ENCODE measurements around the gene CELA2B. TPM values are rescaled to one million over a fixed set of nuclear protein-coding genes. Genes with fewer than 3 reads are reported as not detected.

The CELA2B gene
- total and polyA plus RNA-seq, 2 of the 8 experiments (the other 6 are each of a cell fraction or from before 2014, with no cell fraction given), result not detected

DNA sequence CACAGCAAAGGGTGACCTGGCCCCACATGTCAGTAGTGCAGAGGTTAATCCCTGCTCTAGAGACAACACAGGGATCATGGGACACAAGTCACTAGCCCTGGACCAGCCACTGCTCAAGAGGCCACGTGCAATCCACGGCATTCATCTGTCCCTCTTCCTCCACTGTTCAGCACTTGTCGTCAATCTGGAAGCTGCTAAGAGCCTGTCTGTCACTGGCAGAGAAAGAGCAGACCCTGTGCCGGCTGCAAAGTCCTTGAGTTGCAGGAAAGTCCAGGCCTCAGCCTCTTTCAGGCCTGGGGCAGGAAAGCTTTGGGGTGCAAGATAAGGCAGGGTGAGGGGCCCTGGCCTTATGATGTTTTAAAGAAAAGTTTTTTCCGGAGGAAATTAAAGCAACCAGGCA lies 16.7 kb downstream of the CELA2B start:
- no peak overlapping the region; the same call in 1 of the 2 replicates for H4K8ac ChIP-seq (ENCODE audit: extremely low read depth, insufficient read depth, low read length)
- no peaks in the 10 kb centered on the region for H4K20me1 ChIP-seq (replicated peaks in 1 of 2; ENCODE audit: control insufficient read depth in 1 of 2, insufficient read depth in 2 of 2, low read length in 2 of 2)
- POLR2A ChIA-PET (ENCODE audit: partially characterized antibody), result no interaction called here
- 89% methylated on average over 5 of the region's 5 CpGs; no CpG with 5 or more reads in 1 of the 2 experiments for WGBS, 2 experiments (ENCODE audit: extremely low coverage in 1 of 2, insufficient coverage in 1 of 2, insufficient read length in 1 of 2, insufficient replicate concordance in 2 of 2, low coverage in 1 of 2, low lambda C conversion rate in 2 of 2, missing lambda C conversion rate in 1 of 2)
- H3K79me1 ChIP-seq (ENCODE audit: low read depth, low read length), result no peaks in the 10 kb centered on the region
- no peaks in the 10 kb centered on the region for H3K23me2 ChIP-seq (ENCODE audit: low read depth, low read length)
- no peak overlapping the region for H3K4me2 ChIP-seq (ENCODE audit: insufficient read depth in 1 of 2, low read depth in 2 of 2, low read length in 2 of 2)
- H3K9ac ChIP-seq (replicated peaks in 1 of 4; ENCODE audit: extremely low read depth in 1 of 4, low read depth in 3 of 4, low read length in 3 of 4), result no peak overlapping the region
- H3K9me3 ChIP-seq (ENCODE audit: insufficient read depth in 2 of 2, low read depth in 1 of 2, low read length in 1 of 2), result no peaks in the 10 kb centered on the region
- no peak overlapping the region for H3K56ac ChIP-seq (replicated peaks; ENCODE audit: insufficient read length, low read depth, low read length)
- no peaks in the 10 kb centered on the region for H3K27me3 ChIP-seq (replicated peaks in 1 of 4; ENCODE audit: control insufficient read depth in 3 of 4, extremely low read depth in 1 of 4, insufficient read depth in 3 of 4, low read length in 3 of 4)
- no peak overlapping the region for H2BK5ac ChIP-seq (ENCODE audit: low read depth, low read length)
- CTCF ChIA-PET (ENCODE audit: partially characterized antibody), result interaction anchor here (1.2 kb wide), 1 partner anchor 8 kb away, joined by 3 read pairs; no protein-coding TSS in a partner anchor
- peaks cover 0 to 4% (median 2%) of the 10 kb centered on the region in 4 experiments; a peak in 3 of 8 replicates for H3K36me3 ChIP-seq (ENCODE audit: control insufficient read depth in 2 of 4, insufficient read depth in 4 of 4, low read length in 3 of 4)
- H3K27ac ChIP-seq (ENCODE audit: low read depth, low read length), result no peak overlapping the region
- no peak overlapping the region for H4K5ac ChIP-seq (ENCODE audit: insufficient read length, low read depth, low read length)
- H3K79me2 ChIP-seq (ENCODE audit: control insufficient read depth in 1 of 2, insufficient read depth in 2 of 2, low read length in 2 of 2), result no peaks in the 10 kb centered on the region
- no peak overlapping the region for H3K23ac ChIP-seq (ENCODE audit: insufficient read length)
- no peak overlapping the region for H3K4ac ChIP-seq (replicated peaks; ENCODE audit: insufficient read length, low read depth, low read length)
- no peak overlapping the region for H3K18ac ChIP-seq (ENCODE audit: extremely low read depth, low read length)
- no peak overlapping the region for H2BK12ac ChIP-seq (ENCODE audit: low read depth, low read length)
- no peak overlapping the region for H2AFZ ChIP-seq (ENCODE audit: low read length)
- DNase-seq (ENCODE audit: low read depth in 1 of 2, low spot score in 2 of 2) (no peak), FAIRE-seq (no peak)
- TF ChIP-seq YY1 (IDR thresholded peaks at IDR 0.05; ENCODE audit: low read depth, low read length), result no peak
- TF ChIP-seq, protein P1, sequence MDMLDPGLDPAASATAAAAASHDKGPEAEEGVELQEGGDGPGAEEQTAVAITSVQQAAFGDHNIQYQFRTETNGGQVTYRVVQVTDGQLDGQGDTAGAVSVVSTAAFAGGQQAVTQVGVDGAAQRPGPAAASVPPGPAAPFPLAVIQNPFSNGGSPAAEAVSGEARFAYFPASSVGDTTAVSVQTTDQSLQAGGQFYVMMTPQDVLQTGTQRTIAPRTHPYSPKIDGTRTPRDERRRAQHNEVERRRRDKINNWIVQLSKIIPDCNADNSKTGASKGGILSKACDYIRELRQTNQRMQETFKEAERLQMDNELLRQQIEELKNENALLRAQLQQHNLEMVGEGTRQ (IDR thresholded peaks at IDR 0.05; ENCODE audit: low read length), result no peak
- TF ChIP-seq JUN (IDR thresholded peaks at IDR 0.05; ENCODE audit: low read depth, low read length), result no peak
- no peak for TF ChIP-seq SP1 (IDR thresholded peaks at IDR 0.05; ENCODE audit: low read depth, low read length)
- TF ChIP-seq CEBPB (IDR thresholded peaks at IDR 0.05; ENCODE audit: low read depth, low read length), result no peak
- no peak for TF ChIP-seq TBP (IDR thresholded peaks at IDR 0.05; ENCODE audit: low read depth, low read length)
- no peak for TF ChIP-seq NRF1 (IDR thresholded peaks at IDR 0.05; ENCODE audit: low read depth, low read length)
- no peak for TF ChIP-seq TCF12 (IDR thresholded peaks at IDR 0.05; ENCODE audit: low read depth, low read length)
- TF ChIP-seq SIRT6 (IDR thresholded peaks at IDR 0.05; ENCODE audit: low read length), result no peak
- TF ChIP-seq NANOG (IDR thresholded peaks at IDR 0.05; ENCODE audit: insufficient read depth, low read depth, low read length, poor library complexity, severe bottlenecking), result no peak
- no peak for TF ChIP-seq SRF (IDR thresholded peaks at IDR 0.05; ENCODE audit: low read depth, low read length)
- TF ChIP-seq JUND (IDR thresholded peaks at IDR 0.05; ENCODE audit: low read length), result no peak
- H2BK20ac ChIP-seq (ENCODE audit: low read length), result no peak overlapping the region
- no peak overlapping the region for H2BK15ac ChIP-seq (ENCODE audit: low read length)
- H4K91ac ChIP-seq (replicated peaks; ENCODE audit: insufficient read length, low read length), result no peak overlapping the region
- no peak overlapping the region for H2AK5ac ChIP-seq (ENCODE audit: low read depth, low read length)
- no peak overlapping the region for H2BK120ac ChIP-seq (replicated peaks; ENCODE audit: low read depth, low read length)
- H3K4me3 ChIP-seq (ENCODE audit: extremely low read depth in 1 of 4, insufficient read depth in 2 of 4, low read depth in 3 of 4, low read length in 4 of 4), result no peak overlapping the region
- peaks cover 0 to 4% (median 0%) of the 10 kb centered on the region in 4 experiments; a peak in 2 of 7 replicates for H3K4me1 ChIP-seq (replicated peaks in 1 of 4; ENCODE audit: control insufficient read depth in 3 of 4, insufficient read depth in 4 of 4, low read length in 3 of 4)
- no peak overlapping the region for H3K14ac ChIP-seq (ENCODE audit: insufficient read length)

Data from H1 (cell line).